Measurements from ENCODE around the gene PIGM. TPM values are rescaled to one million over a fixed set of nuclear protein-coding genes. Genes with fewer than 3 reads are reported as not detected.

Gene PIGM
- total RNA-seq, 4 donors from 2014 or later: 3.3 to 6.5 (median 4.8) TPM

DNA sequence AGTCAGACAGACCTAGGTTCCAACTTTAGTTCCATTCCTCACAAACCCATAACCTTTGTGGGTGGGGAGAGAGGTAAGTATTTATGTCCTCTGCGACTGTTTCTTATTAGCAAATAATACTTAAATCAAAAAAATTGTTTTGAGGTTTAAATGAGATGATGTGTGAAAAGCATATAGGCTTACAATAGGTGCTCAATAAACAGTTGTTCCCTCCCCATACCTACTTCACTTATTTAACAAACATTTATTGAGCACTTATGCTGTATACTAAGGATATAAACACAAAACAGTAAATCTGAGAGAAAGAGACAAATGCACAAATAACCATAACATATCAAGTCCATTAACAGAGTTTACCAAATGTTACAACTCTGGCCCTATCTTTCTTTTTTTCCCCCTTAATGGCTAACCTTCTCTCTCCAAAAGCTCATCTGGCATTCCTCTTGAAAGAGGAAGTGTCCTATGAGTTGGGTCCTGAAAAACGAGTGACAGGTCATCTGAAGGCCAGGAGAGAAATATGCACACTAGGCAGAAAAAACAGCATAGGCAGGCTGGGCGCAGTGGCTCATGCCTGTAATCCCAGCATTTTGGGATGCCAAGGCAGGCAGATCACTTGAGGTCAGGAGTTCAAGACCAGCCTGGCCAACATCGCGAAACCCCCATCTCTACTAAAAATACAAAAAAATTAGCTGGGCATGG is 10.3 kb downstream of the PIGM start:
- Histone ChIP-seq H3K4me1 (peaks cover 7% of the 10 kb centered on the region), H3K27me3 (no peaks in the 10 kb centered on the region), H3K9me3 (no peaks in the 10 kb centered on the region), H3K27ac (no peak overlapping the region), H3K4me3 (no peak overlapping the region), H3K36me3 (no peaks in the 10 kb centered on the region)
- 81% methylated on average over 5 of the region's 5 CpGs for WGBS
- TF ChIP-seq EP300 (IDR thresholded peaks at IDR 0.05): no peak
- TF ChIP-seq, protein P1, sequence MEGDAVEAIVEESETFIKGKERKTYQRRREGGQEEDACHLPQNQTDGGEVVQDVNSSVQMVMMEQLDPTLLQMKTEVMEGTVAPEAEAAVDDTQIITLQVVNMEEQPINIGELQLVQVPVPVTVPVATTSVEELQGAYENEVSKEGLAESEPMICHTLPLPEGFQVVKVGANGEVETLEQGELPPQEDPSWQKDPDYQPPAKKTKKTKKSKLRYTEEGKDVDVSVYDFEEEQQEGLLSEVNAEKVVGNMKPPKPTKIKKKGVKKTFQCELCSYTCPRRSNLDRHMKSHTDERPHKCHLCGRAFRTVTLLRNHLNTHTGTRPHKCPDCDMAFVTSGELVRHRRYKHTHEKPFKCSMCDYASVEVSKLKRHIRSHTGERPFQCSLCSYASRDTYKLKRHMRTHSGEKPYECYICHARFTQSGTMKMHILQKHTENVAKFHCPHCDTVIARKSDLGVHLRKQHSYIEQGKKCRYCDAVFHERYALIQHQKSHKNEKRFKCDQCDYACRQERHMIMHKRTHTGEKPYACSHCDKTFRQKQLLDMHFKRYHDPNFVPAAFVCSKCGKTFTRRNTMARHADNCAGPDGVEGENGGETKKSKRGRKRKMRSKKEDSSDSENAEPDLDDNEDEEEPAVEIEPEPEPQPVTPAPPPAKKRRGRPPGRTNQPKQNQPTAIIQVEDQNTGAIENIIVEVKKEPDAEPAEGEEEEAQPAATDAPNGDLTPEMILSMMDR (IDR thresholded peaks at IDR 0.05): no peak
- no peak for TF ChIP-seq POLR2AphosphoS5 (IDR thresholded peaks at IDR 0.05)
- no peak for DNase-seq (ENCODE audit: low spot score in 2 of 2)

DNA sequence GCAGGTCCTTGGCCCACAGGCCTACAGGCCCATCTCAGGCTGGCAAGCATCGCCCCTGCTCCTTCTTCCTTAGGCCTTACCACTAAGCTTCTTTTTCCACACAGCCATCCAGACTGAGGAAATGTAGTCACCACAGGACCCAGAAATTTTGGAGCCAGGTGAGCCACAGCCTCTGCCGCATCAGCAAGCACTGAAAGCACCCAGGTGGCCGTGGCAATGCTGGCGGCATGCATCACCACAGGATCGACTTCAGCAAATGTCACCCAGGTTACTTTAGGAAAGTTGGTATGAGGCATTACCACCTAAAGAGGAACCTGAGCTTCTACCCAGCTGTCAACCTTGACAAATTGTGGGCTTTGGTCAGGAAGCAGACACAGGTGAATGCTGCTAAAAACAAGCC is 11.6 kb downstream of the PIGM start:
- DNase-seq (ENCODE audit: low spot score in 2 of 2): no peak
- H3K27ac ChIP-seq: no peak overlapping the region
- H3K4me3 ChIP-seq: no peak overlapping the region
- TF ChIP-seq POLR2A (IDR thresholded peaks at IDR 0.05): no peak
- no peak for TF ChIP-seq EP300 (IDR thresholded peaks at IDR 0.05)
- TF ChIP-seq, protein P1 (IDR thresholded peaks at IDR 0.05): no peak
- no peak for TF ChIP-seq POLR2AphosphoS5 (IDR thresholded peaks at IDR 0.05)
- H3K36me3 ChIP-seq: no peaks in the 10 kb centered on the region
- no peaks in the 10 kb centered on the region for H3K27me3 ChIP-seq
- WGBS: 83% methylated on average over 5 of the region's 5 CpGs
- H3K9me3 ChIP-seq: no peaks in the 10 kb centered on the region
- H3K4me1 ChIP-seq: peaks cover 7% of the 10 kb centered on the region

DNA sequence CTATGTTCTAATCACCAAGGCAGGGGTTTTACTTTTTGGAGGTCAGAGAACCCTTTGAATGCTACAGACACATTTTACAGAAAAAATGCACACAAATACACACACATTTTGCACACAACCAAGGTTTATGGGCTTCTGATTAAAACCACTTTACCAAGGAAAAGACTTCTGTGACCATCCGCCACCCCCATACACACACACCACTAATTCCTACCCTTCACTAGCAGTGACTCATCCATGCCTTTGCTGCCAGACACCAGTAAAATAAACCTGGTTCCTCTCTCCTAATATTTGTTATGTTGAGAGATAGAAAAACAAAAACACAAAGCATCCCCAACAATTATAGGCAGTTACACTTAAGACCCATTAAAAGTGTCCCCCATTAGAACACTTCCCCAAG is 12.9 kb downstream of the PIGM start:
- DNase-seq (ENCODE audit: low spot score in 2 of 2): no peak
- no peak for TF ChIP-seq POLR2A (IDR thresholded peaks at IDR 0.05)
- TF ChIP-seq POLR2AphosphoS5 (IDR thresholded peaks at IDR 0.05): no peak
- TF ChIP-seq, protein P1 (IDR thresholded peaks at IDR 0.05): no peak
- TF ChIP-seq EP300 (IDR thresholded peaks at IDR 0.05): no peak
- Histone ChIP-seq H3K36me3 (no peaks in the 10 kb centered on the region), H3K4me1 (peaks cover 7% of the 10 kb centered on the region), H3K4me3 (no peak overlapping the region), H3K9me3 (no peaks in the 10 kb centered on the region), H3K27ac (no peak overlapping the region), H3K27me3 (no peaks in the 10 kb centered on the region)
- 60% methylated on average over 1 of the region's 1 CpG for WGBS

DNA sequence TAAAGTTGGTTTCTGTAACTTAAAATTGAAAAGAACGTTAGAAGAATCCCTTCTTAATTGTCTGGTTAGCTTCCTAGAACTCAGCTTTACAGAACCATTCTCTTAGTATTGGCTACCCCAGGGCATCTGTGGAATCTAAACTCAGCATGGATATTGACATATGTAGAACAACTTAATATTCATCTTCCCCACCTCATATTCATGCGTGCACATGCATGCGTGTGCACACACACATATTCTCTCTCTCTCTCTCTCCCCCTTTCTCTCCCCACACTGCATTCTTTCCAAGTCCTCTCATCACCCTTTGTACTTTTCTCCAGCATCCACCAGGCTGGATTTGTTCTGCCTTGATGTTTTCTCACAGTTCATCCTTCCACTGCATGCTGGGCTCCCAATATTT is 13.4 kb downstream of the PIGM start:
- H3K36me3 ChIP-seq: no peaks in the 10 kb centered on the region
- no peaks in the 10 kb centered on the region for H3K27me3 ChIP-seq
- H3K9me3 ChIP-seq: no peaks in the 10 kb centered on the region
- H3K27ac ChIP-seq: no peak overlapping the region
- no peak overlapping the region for H3K4me3 ChIP-seq
- peaks cover 7% of the 10 kb centered on the region for H3K4me1 ChIP-seq
- TF ChIP-seq POLR2A (IDR thresholded peaks at IDR 0.05) (no peak), EP300 (IDR thresholded peaks at IDR 0.05) (no peak), POLR2AphosphoS5 (IDR thresholded peaks at IDR 0.05) (no peak)
- TF ChIP-seq, protein P1 (IDR thresholded peaks at IDR 0.05): no peak
- WGBS: 49% methylated on average over 3 of the region's 3 CpGs
- DNase-seq (ENCODE audit: low spot score in 2 of 2): no peak

DNA sequence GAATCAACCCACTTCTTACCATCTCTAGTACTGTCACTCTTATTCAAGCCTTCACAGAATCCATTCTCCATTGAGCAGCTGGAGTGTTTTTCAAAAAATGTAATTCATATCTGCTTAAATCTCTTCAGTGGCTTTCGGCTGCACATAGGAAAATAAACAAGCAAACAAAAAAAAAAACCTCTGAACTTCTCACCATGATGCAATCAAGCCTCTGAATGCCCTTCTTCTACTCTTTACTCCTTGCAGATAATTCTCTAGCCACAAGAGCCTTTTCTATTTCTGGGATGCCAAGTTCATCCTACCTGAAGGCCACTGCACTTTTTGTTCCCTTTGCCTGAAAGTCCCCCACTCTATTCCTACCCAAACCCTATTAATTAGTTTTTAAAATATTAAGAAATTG is 14.2 kb downstream of the PIGM start:
- H3K27ac ChIP-seq: no peak overlapping the region
- TF ChIP-seq POLR2AphosphoS5 (IDR thresholded peaks at IDR 0.05): no peak
- TF ChIP-seq POLR2A (IDR thresholded peaks at IDR 0.05): no peak
- no peak for TF ChIP-seq EP300 (IDR thresholded peaks at IDR 0.05)
- TF ChIP-seq, protein P1 (IDR thresholded peaks at IDR 0.05): no peak
- 55% methylated on average over 1 of the region's 1 CpG for WGBS

More for the DNA sequence above, 14.2 kb downstream of the PIGM start:
- H3K27me3 ChIP-seq: no peaks in the 10 kb centered on the region
- no peak overlapping the region for H3K4me3 ChIP-seq
- no peaks in the 10 kb centered on the region for H3K36me3 ChIP-seq
- DNase-seq (ENCODE audit: low spot score in 2 of 2): no peak
- H3K9me3 ChIP-seq: no peaks in the 10 kb centered on the region
- H3K4me1 ChIP-seq: peaks cover 7% of the 10 kb centered on the region
